Mucosa of descending colon (tissue), 3 donors: ENCODE data around the gene SLX9. TPM values are rescaled to one million over a fixed set of nuclear protein-coding genes. Genes with fewer than 3 reads are reported as not detected.

Experiments used
- ATAC-seq: fragments of 200-7000 bp; cut with Tn5 transposase; one replicate; pipeline ENCODE4 v1.9.1; 2020; ENCODE audit warnings: mild to moderate bottlenecking, moderate library complexity
- DNase-seq, 3 donors: peaks; one replicate each; pipeline ENCODE4 v3.0.0-alpha.2; 2020
- H3K36me3 ChIP-seq: fragments of 200-600 bp; one replicate; pipeline ENCODE4 v1.8.0; 2021; ENCODE audit warnings: low read depth, mild to moderate bottlenecking
- H3K4me1 ChIP-seq: fragments of 200-600 bp; one replicate; pipeline ENCODE4 v1.8.0; 2021; ENCODE audit warnings: low read depth, mild to moderate bottlenecking
- H3K4me3 ChIP-seq: fragments of 200-600 bp; one replicate; pipeline ENCODE4 v1.8.0; 2021; ENCODE audit warnings: mild to moderate bottlenecking
- H3K9me3 ChIP-seq: fragments of 200-600 bp; one replicate; pipeline ENCODE4 v1.8.0; 2021; ENCODE audit warnings: mild to moderate bottlenecking
- CTCF ChIP-seq: fragments of 200-600 bp; IDR thresholded peaks from one replicate; pipeline ENCODE4 v1.8.0; 2022; ENCODE audit warnings: antibody characterized with exemption, mild to moderate bottlenecking
- intact Hi-C, 2 donors: fragments of 100-400 bp; cut with DNase I in 1 of 2; cut with micrococcal nuclease in 1 of 2; formaldehyde crosslinking; loops; one replicate each; pipeline versions ENCODE4 v1.11.0 to v1.11.1; 2022; cut with DNase I, micrococcal nuclease
- total RNA-seq, 3 donors: library from RNA; stranded (reverse); fragmentation: NEBNext Ultra II Directional in 2 of 3; extraction: Animal tissue kit (Norgen Biotek cat#: 25700) in 2 of 3; gene quantifications; one replicate each; pipeline versions ENCODE4 v1.2.1 to v1.2.4, GENCODE V29; 2021 to 2023
- donor health status: DM: no; HTN: no; CAD: no; lungs with moderate emphysema.
- donor health status: DM: no; HTN: no; CAD: no.
- donor health status: DM: no; HTN: yes; CAD: no.

Gene SLX9
- total RNA-seq, 3 donors from 2014 or later = 19.8 to 42.2 (median 20.9) TPM

- DNase-seq = peak in 1 of 3 donors; percentile 27
- H3K9me3 ChIP-seq = no peaks in the 10 kb centered on the region
- H3K4me1 ChIP-seq = peaks cover 15% of the 10 kb centered on the region
- TF ChIP-seq CTCF = no peak
- ATAC-seq = no peak
- no peak overlapping the region for H3K4me3 ChIP-seq
- no peaks in the 10 kb centered on the region for H3K36me3 ChIP-seq
- intact Hi-C loops = loop anchor here in 1 of 2 donors (5.0 kb wide), 1 partner anchor 185 kb away; no protein-coding TSS in a partner anchor
Measured at GRCh38 chr21:44947111-44947929, 7.5 kb downstream of the SLX9 start.

DNA sequence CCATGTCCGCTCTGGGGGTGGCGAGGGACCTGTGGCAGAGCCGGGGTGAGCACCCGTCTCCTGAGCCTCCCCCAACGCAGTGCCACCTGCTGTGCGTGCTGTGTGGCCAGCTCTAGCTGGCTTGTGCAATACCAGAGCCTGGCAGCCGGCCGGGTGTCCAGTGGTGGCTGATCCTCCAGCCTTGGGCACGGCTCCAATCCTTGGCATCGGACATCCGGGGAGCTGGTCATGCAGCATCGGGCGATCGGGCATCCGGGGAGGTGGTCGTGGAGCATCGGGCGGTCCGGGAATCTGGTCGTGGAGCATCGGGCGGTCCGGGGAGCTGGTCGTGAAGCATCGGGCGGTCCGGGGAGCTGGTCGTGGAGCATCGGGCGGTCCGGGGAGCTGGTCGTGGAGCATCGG is 8.1 kb downstream of the SLX9 start:
- intact Hi-C loops = loop anchor here in 1 of 2 donors (5.0 kb wide), 1 partner anchor 184 kb away; no protein-coding TSS in a partner anchor
- no peaks in the 10 kb centered on the region for H3K36me3 ChIP-seq

DNA sequence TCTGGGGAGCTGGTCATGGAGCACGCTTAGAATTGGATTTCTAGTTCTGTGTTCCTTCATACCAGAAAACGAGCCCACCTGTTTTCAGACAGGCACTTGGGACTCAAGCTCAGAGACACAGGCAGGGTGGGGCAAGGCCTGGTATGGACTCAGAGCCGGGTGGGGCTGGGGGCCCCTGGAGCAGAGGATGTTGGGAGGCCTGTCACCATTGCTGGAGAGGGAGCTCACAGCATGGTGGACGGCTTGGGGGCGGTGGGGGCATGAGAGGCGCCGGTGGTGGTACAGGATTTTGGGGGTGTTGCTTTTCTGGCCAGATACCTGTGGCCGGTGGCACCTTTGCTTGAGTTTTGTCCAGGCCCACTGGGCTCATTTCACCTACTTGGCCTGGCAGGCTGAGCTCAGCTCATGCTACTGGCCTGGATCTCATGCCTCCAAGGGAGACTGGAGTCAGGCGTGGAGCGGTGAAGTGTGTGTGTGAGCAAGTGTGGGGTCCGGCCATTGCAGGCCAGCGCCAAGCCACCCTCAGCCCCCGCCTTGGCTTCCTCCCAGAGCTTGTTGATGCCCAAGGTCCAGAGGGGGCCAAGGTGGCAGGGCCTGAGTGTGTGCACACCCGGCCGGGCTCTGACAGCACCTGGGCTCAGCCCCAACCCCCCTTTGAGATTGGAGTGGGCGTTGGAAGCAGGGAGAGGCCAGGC is 8.7 kb downstream of the SLX9 start:
- peak in 1 of 3 donors; percentile 38 for DNase-seq
- H3K9me3 ChIP-seq = no peaks in the 10 kb centered on the region
- peaks cover 4% of the 10 kb centered on the region for H3K4me1 ChIP-seq
- intact Hi-C loops = loop anchor here in 1 of 2 donors (5.0 kb wide), 1 partner anchor 184 kb away; no protein-coding TSS in a partner anchor
- H3K4me3 ChIP-seq = no peak overlapping the region
- no peaks in the 10 kb centered on the region for H3K36me3 ChIP-seq
- ATAC-seq = no peak
- no peak for TF ChIP-seq CTCF

More for the DNA sequence above, 8.1 kb downstream of the SLX9 start:
- DNase-seq (peak in 1 of 3 donors; percentile 55), ATAC-seq (no peak)
- H3K9me3 ChIP-seq = no peaks in the 10 kb centered on the region
- H3K4me1 ChIP-seq = peaks cover 9% of the 10 kb centered on the region
- no peak for TF ChIP-seq CTCF
- H3K4me3 ChIP-seq = no peak overlapping the region

DNA sequence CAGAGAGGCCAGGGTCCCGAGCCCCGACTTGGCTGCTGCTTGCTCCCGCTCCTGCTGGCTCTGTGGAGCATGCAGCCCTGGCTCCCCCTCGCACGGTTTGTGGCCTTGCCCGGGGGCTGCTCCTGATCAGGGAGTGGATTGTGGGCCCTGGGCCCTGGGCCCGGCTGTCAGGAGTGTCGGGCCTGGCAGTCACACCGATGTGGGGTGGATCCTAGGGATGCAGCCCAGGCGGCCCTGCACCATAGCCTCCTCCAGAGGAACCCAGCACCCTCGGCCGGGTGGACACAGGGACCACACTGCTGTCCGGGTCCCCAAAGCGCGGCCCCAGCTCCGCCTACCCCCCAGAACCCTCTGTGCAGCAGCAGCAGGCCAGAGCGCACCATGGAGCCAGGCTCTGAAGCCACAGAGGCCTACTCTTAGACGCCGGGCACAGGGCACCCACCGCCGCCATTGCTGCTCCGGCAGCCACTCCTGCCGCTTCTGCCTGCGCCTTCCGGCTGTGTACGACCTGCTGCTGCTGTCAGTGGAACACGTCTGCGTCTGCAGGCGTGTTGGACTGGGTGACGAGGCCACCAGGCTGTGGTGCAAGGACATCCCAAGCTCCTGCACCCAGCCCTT is 9.4 kb downstream of the SLX9 start:
- DNase-seq = no peak
- intact Hi-C loops = loop anchor here in 1 of 2 donors (5.0 kb wide), 1 partner anchor 183 kb away; no protein-coding TSS in a partner anchor
- Histone ChIP-seq H3K36me3 (no peaks in the 10 kb centered on the region), H3K4me1 (peaks cover 4% of the 10 kb centered on the region), H3K9me3 (no peaks in the 10 kb centered on the region), H3K4me3 (no peak overlapping the region)
- TF ChIP-seq CTCF = no peak
- peak; percentile 6 for ATAC-seq

- Histone ChIP-seq H3K9me3 (no peaks in the 10 kb centered on the region), H3K4me1 (peaks cover 4% of the 10 kb centered on the region), H3K4me3 (no peak overlapping the region), H3K36me3 (no peaks in the 10 kb centered on the region)
- DNase-seq (peak; percentile 87 to 95 (median 91)), ATAC-seq (peak; percentile 91)
- peak; percentile 90 for TF ChIP-seq CTCF
- intact Hi-C loops = loop anchor here in 1 of 2 donors (5.0 kb wide), 1 partner anchor 183 kb away; no protein-coding TSS in a partner anchor
Measured at GRCh38 chr21:44949779-44950198, 10.0 kb downstream of the SLX9 start.
